Stomach (tissue), 4 donors: ENCODE data around the gene IL17RE.

Experiments used
- CTCF ChIP-seq, 7 experiments: fragments of 450-650 bp in 4 of 7; fragments of 200-600 bp in 3 of 7; sonication (generic) in 3 of 7; IDR thresholded peaks; one replicate each; pipeline ENCODE4 v1.5.1; 2016 to 2019; ENCODE audit warnings: antibody characterized with exemption in 7 of 7, control low read depth in 2 of 7, mild to moderate bottlenecking in 1 of 7
- POLR2AphosphoS5 ChIP-seq, 3 donors: sonication (generic); formaldehyde crosslinking; IDR thresholded peaks; one replicate each; pipeline ENCODE4 v1.6.1; 2016; ENCODE audit warnings: antibody characterized with exemption in 3 of 3

GRCh38 chr3:9875448-9875847 lies 27.2 kb upstream of the IL17RE start:
- TF ChIP-seq CTCF (IDR thresholded peaks at IDR 0.05), result no peak
- no peak for TF ChIP-seq POLR2AphosphoS5 (IDR thresholded peaks at IDR 0.05)
